KMS-11 (cell line): Measurements from ENCODE around the gene ITPR3.

Experiments
- H2AFZ ChIP-seq: fragments of 200-600 bp; sonication (generic); 2 replicates; pipeline ENCODE4 v1.6.1; 2016; ENCODE audit warnings: antibody characterized with exemption, mixed run types, low read depth
- H3K27ac ChIP-seq: fragments of 200-600 bp; sonication (generic); 2 replicates; pipeline ENCODE4 v1.6.1; 2016; ENCODE audit warnings: mild to moderate bottlenecking, mixed run types
- H3K27me3 ChIP-seq: fragments of 200-600 bp; sonication (generic); 2 replicates; pipeline ENCODE4 v1.6.1; 2017; ENCODE audit warnings: mild to moderate bottlenecking, low read depth, mixed run types, moderate library complexity; ENCODE audit not compliant: insufficient read depth
- H3K36me3 ChIP-seq: fragments of 200-600 bp; sonication (generic); 2 replicates; pipeline ENCODE4 v1.6.1; 2017; ENCODE audit warnings: mild to moderate bottlenecking, mixed run types; ENCODE audit not compliant: insufficient read depth
- H3K4me1 ChIP-seq: fragments of 200-600 bp; sonication (generic); 2 replicates; pipeline ENCODE4 v1.6.1; 2016; ENCODE audit warnings: mild to moderate bottlenecking, low read depth, mixed run types; ENCODE audit not compliant: poor library complexity, severe bottlenecking
- H3K4me2 ChIP-seq: fragments of 200-600 bp; sonication (generic); 2 replicates; pipeline ENCODE4 v1.7.0; 2016; ENCODE audit warnings: mild to moderate bottlenecking, mixed run types
- H3K4me3 ChIP-seq: fragments of 200-600 bp; sonication (generic); IDR thresholded peaks from 2 replicates; pipeline ENCODE4 v1.6.1; 2017; ENCODE audit warnings: low read depth, low read length, mixed read lengths; ENCODE audit not compliant: insufficient read depth
- H3K79me2 ChIP-seq: fragments of 200-600 bp; sonication (generic); 2 replicates; pipeline ENCODE4 v1.6.1; 2016; ENCODE audit warnings: low read depth, mixed run types; ENCODE audit not compliant: insufficient read depth
- H3K9ac ChIP-seq: fragments of 200-600 bp; sonication (generic); 2 replicates; pipeline ENCODE4 v1.6.1; 2016; ENCODE audit warnings: mild to moderate bottlenecking, mixed run types
- H4K20me1 ChIP-seq: fragments of 200-600 bp; sonication (generic); 2 replicates; pipeline ENCODE4 v1.6.1; 2016; ENCODE audit warnings: mild to moderate bottlenecking, mixed run types; ENCODE audit not compliant: insufficient read depth
- TF ChIP-seq, protein P1 (sequence below): fragments of 200-600 bp; sonication (generic); conservative IDR thresholded peaks from 2 replicates; pipeline ENCODE4 v1.6.1; 2017; ENCODE audit warnings: low read depth, mild to moderate bottlenecking, antibody characterized with exemption, low read length, moderate library complexity, mixed read lengths

Gene ITPR3

GRCh38 chr6:33671744-33672072, 50.6 kb downstream of the ITPR3 start:
- TF ChIP-seq, protein P1, sequence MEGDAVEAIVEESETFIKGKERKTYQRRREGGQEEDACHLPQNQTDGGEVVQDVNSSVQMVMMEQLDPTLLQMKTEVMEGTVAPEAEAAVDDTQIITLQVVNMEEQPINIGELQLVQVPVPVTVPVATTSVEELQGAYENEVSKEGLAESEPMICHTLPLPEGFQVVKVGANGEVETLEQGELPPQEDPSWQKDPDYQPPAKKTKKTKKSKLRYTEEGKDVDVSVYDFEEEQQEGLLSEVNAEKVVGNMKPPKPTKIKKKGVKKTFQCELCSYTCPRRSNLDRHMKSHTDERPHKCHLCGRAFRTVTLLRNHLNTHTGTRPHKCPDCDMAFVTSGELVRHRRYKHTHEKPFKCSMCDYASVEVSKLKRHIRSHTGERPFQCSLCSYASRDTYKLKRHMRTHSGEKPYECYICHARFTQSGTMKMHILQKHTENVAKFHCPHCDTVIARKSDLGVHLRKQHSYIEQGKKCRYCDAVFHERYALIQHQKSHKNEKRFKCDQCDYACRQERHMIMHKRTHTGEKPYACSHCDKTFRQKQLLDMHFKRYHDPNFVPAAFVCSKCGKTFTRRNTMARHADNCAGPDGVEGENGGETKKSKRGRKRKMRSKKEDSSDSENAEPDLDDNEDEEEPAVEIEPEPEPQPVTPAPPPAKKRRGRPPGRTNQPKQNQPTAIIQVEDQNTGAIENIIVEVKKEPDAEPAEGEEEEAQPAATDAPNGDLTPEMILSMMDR = no peak
- H3K4me2 ChIP-seq = no peak overlapping the region
- H3K4me3 ChIP-seq = no peak overlapping the region
- H3K36me3 ChIP-seq = no peaks in the 10 kb centered on the region
- no peaks in the 10 kb centered on the region for H4K20me1 ChIP-seq
- no peak overlapping the region for H3K27ac ChIP-seq
- no peaks in the 10 kb centered on the region for H3K27me3 ChIP-seq
- H3K9ac ChIP-seq = no peak overlapping the region
- H2AFZ ChIP-seq = no peak overlapping the region
- no peaks in the 10 kb centered on the region for H3K4me1 ChIP-seq
- no peaks in the 10 kb centered on the region for H3K79me2 ChIP-seq

- Histone ChIP-seq H3K27me3 (no peaks in the 10 kb centered on the region), H3K4me1 (no peaks in the 10 kb centered on the region), H3K36me3 (no peaks in the 10 kb centered on the region), H3K4me3 (no peak overlapping the region), H3K79me2 (no peaks in the 10 kb centered on the region), H2AFZ (no peak overlapping the region), H3K4me2 (no peak overlapping the region), H4K20me1 (no peaks in the 10 kb centered on the region), H3K27ac (no peak overlapping the region), H3K9ac (no peak overlapping the region)
- TF ChIP-seq, protein P1 = no peak
These were observed 51.7 kb downstream of the ITPR3 start for GRCh38 chr6:33672808-33673207.

- Histone ChIP-seq H3K79me2 (no peaks in the 10 kb centered on the region), H2AFZ (no peak overlapping the region), H3K4me1 (no peaks in the 10 kb centered on the region), H3K27ac (no peak overlapping the region), H3K27me3 (no peaks in the 10 kb centered on the region), H3K4me2 (no peak overlapping the region), H3K36me3 (no peaks in the 10 kb centered on the region), H4K20me1 (no peaks in the 10 kb centered on the region), H3K9ac (no peak overlapping the region), H3K4me3 (no peak overlapping the region)
- TF ChIP-seq, protein P1 = no peak
These were observed 52.7 kb downstream of the ITPR3 start for GRCh38 chr6:33673851-33674250.

DNA sequence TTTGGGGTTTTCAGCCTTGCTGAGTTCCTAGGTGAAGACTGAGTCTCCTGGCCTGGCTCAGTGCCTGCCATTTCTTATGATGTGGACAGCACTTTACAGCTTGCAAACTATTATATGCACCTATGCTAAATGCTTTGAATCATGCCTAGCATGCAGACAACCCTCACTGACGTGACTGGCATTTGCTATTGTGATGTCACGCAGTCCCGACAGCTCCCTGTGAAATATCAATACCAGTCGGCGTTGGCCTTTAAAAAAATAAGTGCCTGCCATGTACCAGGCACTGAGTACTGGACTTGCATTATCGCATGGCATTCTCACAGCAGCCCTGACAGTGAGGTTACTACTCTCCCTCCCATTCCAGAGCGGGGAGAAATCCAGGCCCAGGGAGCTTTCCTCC, 54.8 kb downstream of the ITPR3 start:
- H3K4me1 ChIP-seq = no peaks in the 10 kb centered on the region
- H3K36me3 ChIP-seq = no peaks in the 10 kb centered on the region
- H3K27ac ChIP-seq = no peak overlapping the region

More for the DNA sequence above, 54.8 kb downstream of the ITPR3 start:
- Histone ChIP-seq H3K9ac (no peak overlapping the region), H3K27me3 (no peaks in the 10 kb centered on the region), H3K4me3 (no peak overlapping the region), H2AFZ (no peak overlapping the region), H3K4me2 (no peak overlapping the region), H3K79me2 (no peaks in the 10 kb centered on the region), H4K20me1 (no peaks in the 10 kb centered on the region)
- TF ChIP-seq, protein P1 = no peak
